HCT116 (cell line): ENCODE results near the gene BBX. TPM values are rescaled to one million over a fixed set of nuclear protein-coding genes. Genes with fewer than 3 reads are reported as not detected.

ENCODE experiments used
- ATAC-seq: fragments of 200-7000 bp; cut with Tn5 transposase; 2 replicates; pipeline ENCODE4 v1.9.1; 2020; ENCODE audit warnings: mild to moderate bottlenecking, moderate library complexity
- BruUV-seq: library from RNA; stranded (reverse); fragments of 400-500 nt; replicated peaks from 2 replicates; lab custom pipeline; 2021; lab: Mats Ljungman, UMichigan
- CTCF ChIA-PET: fragments of 300-600 bp; sonication (Branson Sonifier 250); formaldehyde crosslinking; loops from one replicate; lab custom pipeline; 2021; ENCODE audit warnings: antibody characterized with exemption; lab: Charles Lee
- POLR2A ChIA-PET: fragments of 300-600, 350-600 bp; sonication (Branson Sonifier 250); formaldehyde crosslinking; loops from one replicate; lab custom pipeline; 2021; ENCODE audit warnings: antibody characterized with exemption; lab: Charles Lee
- RAD21 ChIA-PET, 2 experiments: fragments of 300-600 bp; sonication (Branson Sonifier 250); formaldehyde crosslinking; loops; one replicate each; lab custom pipeline; 2023; ENCODE audit warnings: low total read pairs in 2 of 2; ENCODE audit not compliant: uncharacterized antibody in 2 of 2, unreplicated experiment in 2 of 2, low non-redundant PET in 1 of 2; lab: Charles Lee
- DNase-seq: peaks from one replicate; pipeline ENCODE4 v3.0.0-alpha.2; 2010; ENCODE audit warnings: low read depth, low spot score
- H2AFZ ChIP-seq: fragments of 200-600 bp; shearing (Covaris generic), sonication (generic); 2 replicates; pipeline ENCODE4 v1.6.1; 2017; ENCODE audit warnings: low read depth, mixed run types, mixed read lengths, antibody characterized with exemption, low read length; ENCODE audit not compliant: poor library complexity, severe bottlenecking
- H3K27ac ChIP-seq: 2 replicates; pipeline ENCODE4 v1.5.1; 2012; ENCODE audit warnings: low read depth, low read length
- H3K27me3 ChIP-seq: fragments of 200-600 bp; sonication (generic); 2 replicates; pipeline ENCODE4 v1.6.1; 2016; ENCODE audit warnings: mixed run types, low read length, mixed read lengths; ENCODE audit not compliant: insufficient read depth
- H3K36me3 ChIP-seq, 2 experiments: fragments of 200-500 bp in 1 of 2; fragments of 200-600 bp in 1 of 2; sonication (Bioruptor generic) in 1 of 2; sonication (generic) in 1 of 2; 2 replicates each; pipeline versions ENCODE4 v1.5.1 to v1.6.1; 2014 to 2016; ENCODE audit warnings: low read length in 2 of 2, inconsistent platforms in 1 of 2, mixed read lengths in 1 of 2, mixed run types in 1 of 2; ENCODE audit not compliant: insufficient read depth in 2 of 2, control insufficient read depth in 1 of 2
- H3K4me1 ChIP-seq, 2 experiments: fragments of 200-600 bp in 1 of 2; sonication (generic) in 1 of 2; 2 replicates each; pipeline versions ENCODE4 v1.5.1 to v1.6.1; 2012 to 2017; ENCODE audit warnings: low read length in 2 of 2, inconsistent platforms in 1 of 2, mild to moderate bottlenecking in 1 of 2, mixed read lengths in 1 of 2, mixed run types in 1 of 2, moderate library complexity in 1 of 2; ENCODE audit not compliant: insufficient read depth in 2 of 2, control insufficient read depth in 1 of 2
- H3K4me2 ChIP-seq: fragments of 200-600 bp; sonication (generic); 2 replicates; pipeline ENCODE4 v1.6.1; 2017; ENCODE audit warnings: mixed run types, low read length, mixed read lengths
- H3K4me3 ChIP-seq, 2 experiments: fragments of 200-600 bp in 1 of 2; sonication (generic) in 1 of 2; replicated peaks in 1 of 2; 2 replicates each; pipeline ENCODE4 v1.5.1; 2011 to 2016; ENCODE audit warnings: low read length in 2 of 2, control low read depth in 1 of 2, low read depth in 1 of 2, mild to moderate bottlenecking in 1 of 2, mixed read lengths in 1 of 2, mixed run types in 1 of 2
- H3K79me2 ChIP-seq: fragments of 200-600 bp; sonication (generic); 2 replicates; pipeline ENCODE4 v1.6.1; 2017; ENCODE audit warnings: mild to moderate bottlenecking, mixed run types, low read length, moderate library complexity, mixed read lengths; ENCODE audit not compliant: insufficient read depth
- H3K9ac ChIP-seq: fragments of 200-600 bp; sonication (generic); 2 replicates; pipeline ENCODE4 v1.6.1; 2016; ENCODE audit warnings: low read length, mixed read lengths
- H3K9me2 ChIP-seq: fragments of 200-600 bp; sonication (generic), shearing (Covaris generic); 2 replicates; pipeline ENCODE4 v1.6.1; 2017; ENCODE audit warnings: mixed run types, mild to moderate bottlenecking, moderate library complexity; ENCODE audit not compliant: insufficient read depth
- H3K9me3 ChIP-seq, 2 experiments: fragments of 200-500 bp in 1 of 2; fragments of 200-600 bp in 1 of 2; sonication (Bioruptor generic) in 1 of 2; sonication (generic) in 1 of 2; 2 replicates each; pipeline ENCODE4 v1.6.1; 2014 to 2017; ENCODE audit warnings: low read length in 2 of 2, mixed read lengths in 2 of 2, inconsistent platforms in 1 of 2, low read depth in 1 of 2, mild to moderate bottlenecking in 1 of 2, mixed run types in 1 of 2, moderate library complexity in 1 of 2; ENCODE audit not compliant: control insufficient read depth in 1 of 2, insufficient read depth in 1 of 2
- H4K20me1 ChIP-seq: fragments of 200-600 bp; sonication (generic), shearing (Covaris generic); 2 replicates; pipeline ENCODE4 v1.6.1; 2017; ENCODE audit warnings: mixed run types, mild to moderate bottlenecking, moderate library complexity; ENCODE audit not compliant: insufficient read depth
- ATF3 ChIP-seq: IDR thresholded peaks from 2 replicates; pipeline ENCODE4 v1.6.1; 2012
- CEBPB ChIP-seq: IDR thresholded peaks from 2 replicates; pipeline ENCODE4 v1.6.1; 2012; ENCODE audit warnings: low read depth
- EZH2 ChIP-seq: fragments of 200-600 bp; sonication (generic); IDR thresholded peaks from 2 replicates; pipeline ENCODE4 v1.6.1; 2017; ENCODE audit warnings: antibody characterized with exemption, mixed run types
- FOSL1 ChIP-seq: IDR thresholded peaks from 2 replicates; pipeline ENCODE4 v1.6.1; 2012; ENCODE audit warnings: low read depth
- MAX ChIP-seq: IDR thresholded peaks from 2 replicates; pipeline ENCODE4 v1.6.1; 2012
- POLR2AphosphoS5 ChIP-seq: IDR thresholded peaks from 2 replicates; pipeline ENCODE4 v1.6.1; 2011; ENCODE audit warnings: mild to moderate bottlenecking, low read depth, low read length, moderate library complexity
- RAD21 ChIP-seq: IDR thresholded peaks from 2 replicates; pipeline ENCODE4 v1.6.1; 2012; ENCODE audit warnings: low read depth, mild to moderate bottlenecking
- REST ChIP-seq: IDR thresholded peaks from 2 replicates; pipeline ENCODE4 v1.6.1; 2012; ENCODE audit warnings: low read depth
- SIN3A ChIP-seq: IDR thresholded peaks from 2 replicates; pipeline ENCODE4 v1.6.1; 2012; ENCODE audit warnings: low read depth
- SP1 ChIP-seq: IDR thresholded peaks from 2 replicates; pipeline ENCODE4 v1.6.1; 2012; ENCODE audit warnings: low read depth
- SRF ChIP-seq: IDR thresholded peaks from 2 replicates; pipeline ENCODE4 v1.6.1; 2012; ENCODE audit warnings: low read depth
- TCF7L2 ChIP-seq: IDR thresholded peaks from 2 replicates; pipeline ENCODE4 v1.7.0; 2011; ENCODE audit warnings: borderline replicate concordance, inconsistent platforms; ENCODE audit not compliant: insufficient read depth, insufficient read length; ENCODE audit errors: extremely low read depth
- ZNF274 ChIP-seq: fragments of 200-500 bp; sonication (Bioruptor generic); IDR thresholded peaks from 2 replicates; pipeline ENCODE4 v1.6.1; 2014; ENCODE audit warnings: mild to moderate bottlenecking, low read depth, low read length, inconsistent platforms
- intact Hi-C: fragments of 100-400 bp; cut with micrococcal nuclease; formaldehyde crosslinking; loops from 2 replicates; pipeline ENCODE4 v1.10.0; 2022
- total RNA-seq: library from RNA; stranded (reverse); gene quantifications from one replicate; pipeline ENCODE4 v1.2.1, GENCODE V29; 2021; ENCODE audit not compliant: unreplicated experiment

BBX gene
- total RNA-seq, 1 experiment from 2014 or later: 55.6 TPM

- no peak overlapping the region for H3K27ac ChIP-seq
- H3K27me3 ChIP-seq: no peaks in the 10 kb centered on the region
- ATAC-seq (no peak), DNase-seq (no peak)
- no TSS peak for BruUV-seq
- no peak overlapping the region for H3K4me2 ChIP-seq
- H3K4me3 ChIP-seq: no peak overlapping the region
- TF ChIP-seq FOSL1 (no peak), CEBPB (no peak), EZH2 (no peak), RAD21 (no peak), ATF3 (no peak), TCF7L2 (no peak), ZNF274 (no peak), POLR2AphosphoS5 (no peak), SRF (no peak), SIN3A (no peak), REST (no peak), MAX (no peak), SP1 (no peak)
- H3K9ac ChIP-seq: no peak overlapping the region
- intact Hi-C loops: no loop called here
- H3K4me1 ChIP-seq: no peaks in the 10 kb centered on the region
- ChIA-PET RAD21 (no interaction called here), CTCF (no interaction called here), POLR2A (no interaction called here)
- H3K36me3 ChIP-seq: no peaks in the 10 kb centered on the region
- H3K9me3 ChIP-seq: no peaks in the 10 kb centered on the region
- H4K20me1 ChIP-seq: no peaks in the 10 kb centered on the region
- H2AFZ ChIP-seq: no peak overlapping the region
- no peaks in the 10 kb centered on the region for H3K9me2 ChIP-seq
- H3K79me2 ChIP-seq: 0 out of 2 replicates have a peak, but pooled peaks cover 4% of the 10 kb centered on the region
Observed at GRCh38 chr3:107634099-107634489, 111.3 kb downstream of the BBX start.
